GM18508 (cell line): Measurements from ENCODE around the gene FAM219A.

Experiments
- ATAC-seq: cut with Tn5 transposase; IDR thresholded peaks from one replicate; pipeline ENCODE4 v1.9.1; 2021; ENCODE audit warnings: moderate number of reproducible peaks; ENCODE audit not compliant: insufficient read depth, unreplicated experiment

The FAM219A gene

GRCh38 chr9:34405719-34406118, 52.7 kb downstream of the FAM219A start:
- no peak for ATAC-seq

GRCh38 chr9:34403554-34404380, 54.6 kb downstream of the FAM219A start:
- no peak for ATAC-seq

- no peak for ATAC-seq
Observed at GRCh38 chr9:34400686-34401602, 57.4 kb downstream of the FAM219A start.

GRCh38 chr9:34400275-34400674, 58.1 kb downstream of the FAM219A start:
- ATAC-seq = no peak

GRCh38 chr9:34399729-34400128, 58.6 kb downstream of the FAM219A start:
- ATAC-seq = no peak

- ATAC-seq = no peak
Observed at GRCh38 chr9:34398875-34399274, 59.5 kb downstream of the FAM219A start.

- ATAC-seq = no peak
Observed at GRCh38 chr9:34396276-34397214, 61.8 kb downstream of the FAM219A start.

GRCh38 chr9:34392511-34392910, 65.9 kb downstream of the FAM219A start:
- no peak for ATAC-seq

- no peak for ATAC-seq
Observed at GRCh38 chr9:34387239-34387638, 71.1 kb downstream of the FAM219A start.

GRCh38 chr9:34386656-34387055, 71.7 kb downstream of the FAM219A start:
- no peak for ATAC-seq

- no peak for ATAC-seq
Observed at GRCh38 chr9:34385561-34386230, 72.7 kb downstream of the FAM219A start.

GRCh38 chr9:34384368-34385165, 73.8 kb downstream of the FAM219A start:
- no peak for ATAC-seq

GRCh38 chr9:34383904-34384303, 74.5 kb downstream of the FAM219A start:
- ATAC-seq = no peak

- no peak for ATAC-seq
Observed at GRCh38 chr9:34382879-34383278, 75.5 kb downstream of the FAM219A start.

- no peak for ATAC-seq
Observed at GRCh38 chr9:34382054-34382453, 76.3 kb downstream of the FAM219A start.

- ATAC-seq = no peak
Observed at GRCh38 chr9:34381323-34381722, 77.0 kb downstream of the FAM219A start.

GRCh38 chr9:34380511-34381315, 77.7 kb downstream of the FAM219A start:
- ATAC-seq = no peak

- no peak for ATAC-seq
Observed at GRCh38 chr9:34380034-34380510, 78.3 kb downstream of the FAM219A start.
